Stomach (tissue), 9 donors: ENCODE measurements around the gene CCDC63. TPM values are rescaled to one million over a fixed set of nuclear protein-coding genes. Genes with fewer than 3 reads are reported as not detected.

Experiments used
- DNase-seq, 2 donors: peaks; one replicate each; pipeline versions ENCODE4 v3.0.0 to v3.0.0-alpha.2; 2013 to 2019
- H3K27ac ChIP-seq, 5 donors: fragments of 200-600 bp in 4 of 5; sonication (generic) in 4 of 5; one replicate each; pipeline ENCODE4 v1.5.1; 2013 to 2019; ENCODE audit warnings: mild to moderate bottlenecking in 1 of 5, moderate library complexity in 1 of 5
- H3K27me3 ChIP-seq, 3 donors: fragments of 200-600 bp; sonication (generic); one replicate each; pipeline ENCODE4 v1.5.1; 2017 to 2019; ENCODE audit warnings: mixed run types in 1 of 3
- H3K36me3 ChIP-seq, 4 donors: fragments of 200-600 bp; sonication (generic); 1 replicate in 3 of 4; 2 replicates in 1 of 4; pipeline ENCODE4 v1.5.1; 2016 to 2019
- H3K4me1 ChIP-seq, 4 donors: fragments of 200-600 bp; sonication (generic); one replicate each; pipeline ENCODE4 v1.5.1; 2016 to 2019
- H3K4me3 ChIP-seq, 4 donors: fragments of 200-600 bp; sonication (generic) in 3 of 4; one replicate each; pipeline ENCODE4 v1.5.1; 2016 to 2019; ENCODE audit warnings: mild to moderate bottlenecking in 1 of 4
- H3K9me3 ChIP-seq, 4 donors: fragments of 200-600 bp; sonication (generic); one replicate each; pipeline ENCODE4 v1.5.1; 2016 to 2019
- CTCF ChIP-seq, 7 experiments: fragments of 450-650 bp in 4 of 7; fragments of 200-600 bp in 3 of 7; sonication (generic) in 3 of 7; IDR thresholded peaks; one replicate each; pipeline ENCODE4 v1.5.1; 2016 to 2019; ENCODE audit warnings: antibody characterized with exemption in 7 of 7, control low read depth in 2 of 7, mild to moderate bottlenecking in 1 of 7
- EP300 ChIP-seq: sonication (generic); formaldehyde crosslinking; IDR thresholded peaks from one replicate; pipeline ENCODE4 v1.6.1; 2017; ENCODE audit warnings: antibody characterized with exemption
- POLR2A ChIP-seq, 4 donors: fragments of 450-650 bp; IDR thresholded peaks; one replicate each; pipeline ENCODE4 v1.6.1; 2016; ENCODE audit warnings: antibody characterized with exemption in 4 of 4, control low read depth in 2 of 4, mild to moderate bottlenecking in 1 of 4, moderate library complexity in 1 of 4
- POLR2AphosphoS5 ChIP-seq, 3 donors: sonication (generic); formaldehyde crosslinking; IDR thresholded peaks; one replicate each; pipeline ENCODE4 v1.6.1; 2016; ENCODE audit warnings: antibody characterized with exemption in 3 of 3
- WGBS, 5 donors: extraction: QIAGEN DNeasy Blood & Tissue Kit in 3 of 5; methylation state at CpG; one replicate each; pipeline versions ENCODE4 v1.1.5 to v1.1.7; 2013 to 2018; 5-methylcytosine and 5-hydroxymethylcytosine counted together
- intact Hi-C: fragments of 100-400 bp; cut with DNase I; formaldehyde crosslinking; loops from one replicate; pipeline ENCODE4 v1.15.1; 2023; ENCODE audit warnings: low total_unique reads
- polyA plus RNA-seq, 3 donors: library from polyadenylated mRNA; stranded (reverse); fragments of 200-250 nt; gene quantifications; one replicate each; pipeline ENCODE4 v1.2.3, GENCODE V29; 2013
- total RNA-seq, 5 donors: library from RNA; depleted of rRNA; stranded (reverse); fragments of >200 nt; gene quantifications; one replicate each; pipeline versions ENCODE4 v1.1.0 to v1.2.3, GENCODE V29; 2014 to 2016
- donor health status: healthy with polysubstance abuse.
- donor health status: Bipolar disorder and iron deficiency.
- donor health status: healthy.

Gene CCDC63
- total and polyA plus RNA-seq, 8 donors, result not detected

- TF ChIP-seq POLR2A (IDR thresholded peaks at IDR 0.05) (no peak), EP300 (no peak), POLR2AphosphoS5 (IDR thresholded peaks at IDR 0.05) (no peak), CTCF (IDR thresholded peaks at IDR 0.05) (no peak)
- H3K9me3 ChIP-seq, result no peaks in the 10 kb centered on the region
- H3K27ac ChIP-seq, result no peak overlapping the region
- no peak for DNase-seq
- no peaks in the 10 kb centered on the region for H3K36me3 ChIP-seq
- no peaks in the 10 kb centered on the region for H3K4me1 ChIP-seq
- intact Hi-C loops, result no loop called here
- H3K27me3 ChIP-seq, result no peaks in the 10 kb centered on the region
- H3K4me3 ChIP-seq, result no peak overlapping the region
- WGBS, 5 donors, result 78 to 90% (median 89%) methylated on average over 5 of the region's 5 CpGs
Measured at GRCh38 chr12:110869803-110870202, 23.0 kb downstream of the CCDC63 start.

- H3K9me3 ChIP-seq, result no peaks in the 10 kb centered on the region
- H3K36me3 ChIP-seq, result no peaks in the 10 kb centered on the region
- H3K27ac ChIP-seq, result no peak overlapping the region
- DNase-seq, result no peak
- TF ChIP-seq EP300 (no peak), POLR2AphosphoS5 (IDR thresholded peaks at IDR 0.05) (no peak), CTCF (IDR thresholded peaks at IDR 0.05) (no peak), POLR2A (IDR thresholded peaks at IDR 0.05) (no peak)
- H3K27me3 ChIP-seq, result no peaks in the 10 kb centered on the region
- intact Hi-C loops, result no loop called here
- no peak overlapping the region for H3K4me3 ChIP-seq
- 58 to 78% (median 66%) methylated on average over 4 of the region's 4 CpGs for WGBS, 5 donors
- no peaks in the 10 kb centered on the region for H3K4me1 ChIP-seq
Measured at GRCh38 chr12:110872100-110872499, 25.3 kb downstream of the CCDC63 start.

- Histone ChIP-seq H3K4me1 (no peaks in the 10 kb centered on the region), H3K36me3 (no peaks in the 10 kb centered on the region), H3K9me3 (no peaks in the 10 kb centered on the region), H3K4me3 (no peak overlapping the region), H3K27me3 (no peaks in the 10 kb centered on the region), H3K27ac (no peak overlapping the region)
- no peak for DNase-seq
- TF ChIP-seq POLR2A (IDR thresholded peaks at IDR 0.05) (no peak), POLR2AphosphoS5 (IDR thresholded peaks at IDR 0.05) (no peak), CTCF (IDR thresholded peaks at IDR 0.05) (no peak), EP300 (no peak)
- WGBS, 5 donors, result 79 to 92% (median 89%) methylated on average over 2 of the region's 2 CpGs
- intact Hi-C loops, result no loop called here
Measured at GRCh38 chr12:110874351-110874750, 27.6 kb downstream of the CCDC63 start.

GRCh38 chr12:110874781-110875180 is 28.0 kb downstream of the CCDC63 start:
- DNase-seq, result no peak
- Histone ChIP-seq H3K9me3 (no peaks in the 10 kb centered on the region), H3K36me3 (no peaks in the 10 kb centered on the region), H3K4me3 (no peak overlapping the region), H3K4me1 (no peaks in the 10 kb centered on the region), H3K27me3 (no peaks in the 10 kb centered on the region), H3K27ac (no peak overlapping the region)
- TF ChIP-seq POLR2A (IDR thresholded peaks at IDR 0.05), result no peak
- no peak for TF ChIP-seq POLR2AphosphoS5 (IDR thresholded peaks at IDR 0.05)
- no peak for TF ChIP-seq EP300
- no peak for TF ChIP-seq CTCF (IDR thresholded peaks at IDR 0.05)
- intact Hi-C loops, result no loop called here
